Muscle layer of duodenum (tissue), 2 donors: ENCODE measurements around the gene STAG1.
"Not testable (repeated sequence)": the region's sequence is repeated elsewhere in the genome, so short reads cannot be mapped to it uniquely, and the experiment has no call there.

ENCODE experiments used
- H3K27ac ChIP-seq: one replicate; pipeline ENCODE4 v1.7.0; 2013; ENCODE audit warnings: mild to moderate bottlenecking, low read length
- H3K27me3 ChIP-seq: one replicate; pipeline ENCODE4 v1.7.0; 2013; ENCODE audit warnings: low read depth, mild to moderate bottlenecking, control low read depth, low read length
- H3K36me3 ChIP-seq, 2 donors: one replicate each; pipeline ENCODE4 v1.7.0; 2013; ENCODE audit warnings: low read length in 2 of 2, control low read depth in 1 of 2, mild to moderate bottlenecking in 1 of 2; ENCODE audit not compliant: insufficient read depth in 2 of 2, control insufficient read depth in 1 of 2
- H3K4me1 ChIP-seq, 2 donors: one replicate each; pipeline ENCODE4 v1.7.0; 2013; ENCODE audit warnings: low read length in 2 of 2, mild to moderate bottlenecking in 2 of 2, control low read depth in 1 of 2, moderate library complexity in 1 of 2; ENCODE audit not compliant: insufficient read depth in 2 of 2, control insufficient read depth in 1 of 2
- H3K4me3 ChIP-seq, 2 donors: one replicate each; pipeline ENCODE4 v1.7.0; 2013; ENCODE audit warnings: low read length in 2 of 2, low read depth in 1 of 2, mild to moderate bottlenecking in 1 of 2
- H3K9me3 ChIP-seq, 2 donors: one replicate each; pipeline ENCODE4 v1.7.0; 2013; ENCODE audit warnings: low read length in 2 of 2, control low read depth in 1 of 2, mild to moderate bottlenecking in 1 of 2; ENCODE audit not compliant: control insufficient read depth in 1 of 2
- donor health status: healthy.

Gene STAG1

GRCh38 chr3:136620436-136620835 lies 131.7 kb downstream of the STAG1 start:
- Histone ChIP-seq H3K36me3 (no peaks in the 10 kb centered on the region), H3K27me3 (no peaks in the 10 kb centered on the region), H3K4me1 (no peaks in the 10 kb centered on the region), H3K9me3 (no peaks in the 10 kb centered on the region), H3K27ac (no peak overlapping the region), H3K4me3 (no peak overlapping the region)

DNA sequence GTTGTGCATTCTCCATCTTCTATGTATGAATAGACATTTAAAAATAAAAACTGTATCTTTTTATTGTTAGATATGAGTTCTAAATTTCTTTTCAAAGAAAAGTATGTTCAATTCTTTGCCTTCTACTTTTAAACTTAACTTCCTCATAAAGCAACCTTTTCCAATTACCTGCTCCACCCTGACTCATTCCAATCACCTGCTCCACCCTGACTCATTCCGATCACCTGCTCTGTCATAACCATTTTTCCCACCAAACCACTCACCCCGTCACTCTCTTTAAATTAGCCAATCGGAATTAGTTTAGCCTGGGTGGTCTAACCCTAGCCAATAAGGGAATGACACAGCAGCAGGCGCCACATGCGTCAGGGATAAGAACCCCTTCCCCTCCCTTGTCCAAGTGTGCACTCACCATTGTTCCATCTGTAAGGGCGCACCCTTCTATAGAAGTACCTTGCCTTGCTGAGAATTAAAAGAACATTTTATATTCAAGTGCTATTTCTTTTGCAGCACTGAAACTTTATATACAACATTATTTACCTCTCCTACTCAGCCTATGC lies 134.1 kb downstream of the STAG1 start:
- H3K4me1 ChIP-seq, H3K27me3 ChIP-seq, H3K9me3 ChIP-seq, H3K36me3 ChIP-seq, H3K27ac ChIP-seq, H3K4me3 ChIP-seq: not testable (repeated sequence)

DNA sequence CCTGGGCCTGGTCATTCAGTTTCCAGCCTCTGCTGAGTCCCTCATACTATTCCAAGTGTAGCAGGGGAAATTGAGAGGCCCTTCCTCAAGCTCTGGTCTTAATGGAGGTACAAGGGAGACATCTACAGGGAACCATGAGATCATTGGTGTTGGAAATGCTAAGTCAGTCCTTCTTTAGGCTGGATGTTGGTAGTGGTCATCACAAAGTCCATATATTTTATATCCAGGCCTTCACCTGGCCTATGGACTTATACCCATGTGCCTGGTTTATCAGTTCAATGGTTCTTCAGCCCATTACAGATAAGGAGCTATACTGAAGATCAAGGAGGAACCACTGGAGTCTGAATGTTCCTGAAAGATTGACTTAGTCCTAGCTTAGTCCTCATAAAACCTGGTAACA lies 135.0 kb downstream of the STAG1 start:
- H3K27ac ChIP-seq = no peak overlapping the region
- H3K4me1 ChIP-seq = no peaks in the 10 kb centered on the region
- no peaks in the 10 kb centered on the region for H3K9me3 ChIP-seq
- no peaks in the 10 kb centered on the region for H3K36me3 ChIP-seq
- no peak overlapping the region for H3K4me3 ChIP-seq
- no peaks in the 10 kb centered on the region for H3K27me3 ChIP-seq

- H3K4me3 ChIP-seq = no peak overlapping the region
- H3K27me3 ChIP-seq = no peaks in the 10 kb centered on the region
- no peaks in the 10 kb centered on the region for H3K9me3 ChIP-seq
- no peaks in the 10 kb centered on the region for H3K36me3 ChIP-seq
- no peaks in the 10 kb centered on the region for H3K4me1 ChIP-seq
- no peak overlapping the region for H3K27ac ChIP-seq
Measured at GRCh38 chr3:136612512-136612911, 139.7 kb downstream of the STAG1 start.

- no peaks in the 10 kb centered on the region for H3K9me3 ChIP-seq
- H3K4me3 ChIP-seq = no peak overlapping the region
- H3K27me3 ChIP-seq = no peaks in the 10 kb centered on the region
- no peak overlapping the region for H3K27ac ChIP-seq
- H3K36me3 ChIP-seq = peaks cover 3 to 5% of the 10 kb centered on the region in 2 donors
- no peaks in the 10 kb centered on the region for H3K4me1 ChIP-seq
Measured at GRCh38 chr3:136606990-136607389, 145.2 kb downstream of the STAG1 start.

- H3K36me3 ChIP-seq, H3K4me3 ChIP-seq: not testable (repeated sequence)
Measured at GRCh38 chr3:136606216-136606615, 146.0 kb downstream of the STAG1 start.

DNA sequence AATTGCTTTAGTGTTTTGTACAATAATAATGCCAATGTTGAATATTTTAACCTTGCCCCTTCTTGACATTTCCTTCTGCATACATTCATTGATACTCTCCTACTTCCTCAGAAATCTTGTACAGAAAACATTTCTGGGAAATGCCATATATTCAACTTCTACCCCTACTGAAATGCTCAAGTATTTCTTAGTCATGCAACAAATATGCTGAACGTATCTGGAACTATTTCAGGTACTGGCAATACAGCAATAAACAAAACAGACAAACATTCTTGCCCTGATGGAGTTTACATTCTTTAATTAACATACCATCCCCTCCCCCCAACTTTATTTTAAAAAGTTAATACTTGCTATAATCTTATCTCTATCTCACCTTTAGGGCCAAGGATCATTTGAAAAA lies 147.2 kb downstream of the STAG1 start:
- no peaks in the 10 kb centered on the region for H3K27me3 ChIP-seq
- H3K36me3 ChIP-seq = peaks cover 3 to 5% of the 10 kb centered on the region in 2 donors
- no peak overlapping the region for H3K4me3 ChIP-seq
- no peak overlapping the region for H3K27ac ChIP-seq
- H3K9me3 ChIP-seq = no peaks in the 10 kb centered on the region
- H3K4me1 ChIP-seq = no peaks in the 10 kb centered on the region

More at GRCh38 chr3:136606216-136606615, 146.0 kb downstream of the STAG1 start:
- H3K27ac ChIP-seq, H3K9me3 ChIP-seq, H3K4me1 ChIP-seq, H3K27me3 ChIP-seq: not testable (repeated sequence)

DNA sequence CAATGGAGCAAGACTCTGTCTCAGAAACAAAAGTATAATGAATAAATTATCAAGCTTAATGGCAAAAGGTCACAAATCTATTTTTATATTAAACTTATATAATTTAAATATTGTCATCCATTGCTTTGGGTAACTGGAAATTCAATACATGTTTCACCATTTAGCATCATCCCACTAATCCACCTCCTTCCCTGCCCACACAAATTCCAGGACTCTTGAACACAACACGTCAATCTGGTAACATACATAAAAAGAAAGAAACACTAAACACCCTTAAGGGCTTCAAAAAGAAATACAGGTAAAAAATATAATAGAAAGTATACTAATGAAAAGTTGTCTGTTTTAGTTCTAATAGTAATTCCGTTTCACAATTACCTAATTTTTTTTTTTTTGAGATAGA lies 149.4 kb downstream of the STAG1 start:
- H3K27me3 ChIP-seq = no peaks in the 10 kb centered on the region
- no peak overlapping the region for H3K27ac ChIP-seq
- no peaks in the 10 kb centered on the region for H3K9me3 ChIP-seq
- H3K4me3 ChIP-seq = no peak overlapping the region
- H3K36me3 ChIP-seq = peaks cover 3 to 5% of the 10 kb centered on the region in 2 donors
- no peaks in the 10 kb centered on the region for H3K4me1 ChIP-seq

- Histone ChIP-seq H3K9me3 (no peaks in the 10 kb centered on the region), H3K27ac (no peak overlapping the region), H3K4me3 (no peak overlapping the region), H3K4me1 (no peaks in the 10 kb centered on the region), H3K27me3 (no peaks in the 10 kb centered on the region), H3K36me3 (no peaks in the 10 kb centered on the region)
Measured at GRCh38 chr3:136595913-136596697, 156.1 kb downstream of the STAG1 start.

- no peak overlapping the region for H3K27ac ChIP-seq
- no peaks in the 10 kb centered on the region for H3K4me1 ChIP-seq
- H3K27me3 ChIP-seq = no peaks in the 10 kb centered on the region
- no peaks in the 10 kb centered on the region for H3K9me3 ChIP-seq
- H3K4me3 ChIP-seq = no peak overlapping the region
- H3K36me3 ChIP-seq = peaks cover 0 to 6% of the 10 kb centered on the region in 2 donors
Measured at GRCh38 chr3:136586580-136586979, 165.6 kb downstream of the STAG1 start.

- Histone ChIP-seq H3K27me3 (no peaks in the 10 kb centered on the region), H3K4me1 (no peaks in the 10 kb centered on the region), H3K36me3 (peaks cover 0 to 6% of the 10 kb centered on the region in 2 donors), H3K27ac (no peak overlapping the region), H3K9me3 (no peaks in the 10 kb centered on the region), H3K4me3 (no peak overlapping the region)
Measured at GRCh38 chr3:136584728-136585127, 167.4 kb downstream of the STAG1 start.

DNA sequence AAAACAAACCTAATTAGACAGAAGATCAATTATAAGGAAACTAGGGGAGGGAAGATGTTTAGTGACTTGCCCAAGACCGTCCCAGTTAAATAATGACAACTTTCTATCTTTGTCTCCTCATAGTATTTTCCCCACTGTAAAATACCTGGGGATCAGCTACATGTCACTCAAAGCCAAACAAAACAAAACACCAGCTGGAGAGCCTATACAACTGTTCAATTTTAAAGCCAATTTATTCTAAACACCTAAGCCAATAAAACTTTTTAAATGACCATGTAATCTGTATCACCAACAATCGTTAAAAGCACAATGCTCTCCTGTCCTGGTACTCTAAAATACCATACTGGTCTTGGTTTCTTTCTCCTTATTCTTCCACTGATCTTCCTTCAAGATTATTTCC lies 168.4 kb downstream of the STAG1 start:
- Histone ChIP-seq H3K9me3 (no peaks in the 10 kb centered on the region), H3K27ac (no peak overlapping the region), H3K4me1 (no peaks in the 10 kb centered on the region), H3K27me3 (no peaks in the 10 kb centered on the region), H3K4me3 (no peak overlapping the region), H3K36me3 (peaks cover 0 to 6% of the 10 kb centered on the region in 2 donors)
